Osteocyte (in vitro differentiated cells): ENCODE measurements around the gene ZNF343. TPM values are rescaled to one million over a fixed set of nuclear protein-coding genes. Genes with fewer than 3 reads are reported as not detected.

Source experiments
- DNase-seq: peaks from one replicate; pipeline ENCODE4 v3.0.0; 2021; ENCODE audit warnings: mixed read lengths; ENCODE audit not compliant: unreplicated experiment; ENCODE audit errors: extremely low spot score
- H3K27ac Mint-ChIP-seq: one replicate; pipeline ENCODE4 v1.8.0; 2021; ENCODE audit warnings: mild to moderate bottlenecking, mixed read lengths; ENCODE audit not compliant: unreplicated experiment
- H3K27me3 Mint-ChIP-seq: one replicate; pipeline ENCODE4 v1.8.0; 2021; ENCODE audit warnings: mixed read lengths; ENCODE audit not compliant: unreplicated experiment
- H3K36me3 Mint-ChIP-seq: one replicate; pipeline ENCODE4 v1.8.0; 2021; ENCODE audit warnings: mixed read lengths; ENCODE audit not compliant: unreplicated experiment
- H3K4me1 Mint-ChIP-seq: one replicate; pipeline ENCODE4 v1.8.0; 2021; ENCODE audit warnings: mixed read lengths; ENCODE audit not compliant: unreplicated experiment
- H3K4me3 Mint-ChIP-seq: one replicate; pipeline ENCODE4 v1.8.0; 2021; ENCODE audit warnings: mild to moderate bottlenecking, moderate library complexity, mixed read lengths; ENCODE audit not compliant: unreplicated experiment
- H3K9me3 Mint-ChIP-seq: one replicate; pipeline ENCODE4 v1.8.0; 2021; ENCODE audit warnings: mixed read lengths; ENCODE audit not compliant: unreplicated experiment
- long read RNA-seq: library from polyadenylated mRNA; unstranded; transcript quantifications from one replicate; pipeline ENCODE4 v2.0.0, GENCODE V29; 2021
- total RNA-seq: library from RNA; stranded (reverse); gene quantifications from 2 replicates; pipeline ENCODE4 v1.2.1, GENCODE V29; 2021
- TF ChIP-seq, protein P1 (sequence below): fragments of 200-600 bp; sonication (generic); IDR thresholded peaks from 2 replicates; pipeline ENCODE4 v1.5.0; 2021; ENCODE audit warnings: antibody characterized with exemption, mild to moderate bottlenecking, moderate library complexity

The ZNF343 gene
- 10.1 and 11.4 TPM in 2 replicates for total RNA-seq
- long read RNA-seq, transcript ZNF343-201 (6 exons, 3,632 nt): major isoform, 37 of 68 reads
- long read RNA-seq, partial matches to known transcripts: 4 of 68 reads
- long read RNA-seq, other reads (novel, unspliced or antisense): 27 of 68 reads

DNA sequence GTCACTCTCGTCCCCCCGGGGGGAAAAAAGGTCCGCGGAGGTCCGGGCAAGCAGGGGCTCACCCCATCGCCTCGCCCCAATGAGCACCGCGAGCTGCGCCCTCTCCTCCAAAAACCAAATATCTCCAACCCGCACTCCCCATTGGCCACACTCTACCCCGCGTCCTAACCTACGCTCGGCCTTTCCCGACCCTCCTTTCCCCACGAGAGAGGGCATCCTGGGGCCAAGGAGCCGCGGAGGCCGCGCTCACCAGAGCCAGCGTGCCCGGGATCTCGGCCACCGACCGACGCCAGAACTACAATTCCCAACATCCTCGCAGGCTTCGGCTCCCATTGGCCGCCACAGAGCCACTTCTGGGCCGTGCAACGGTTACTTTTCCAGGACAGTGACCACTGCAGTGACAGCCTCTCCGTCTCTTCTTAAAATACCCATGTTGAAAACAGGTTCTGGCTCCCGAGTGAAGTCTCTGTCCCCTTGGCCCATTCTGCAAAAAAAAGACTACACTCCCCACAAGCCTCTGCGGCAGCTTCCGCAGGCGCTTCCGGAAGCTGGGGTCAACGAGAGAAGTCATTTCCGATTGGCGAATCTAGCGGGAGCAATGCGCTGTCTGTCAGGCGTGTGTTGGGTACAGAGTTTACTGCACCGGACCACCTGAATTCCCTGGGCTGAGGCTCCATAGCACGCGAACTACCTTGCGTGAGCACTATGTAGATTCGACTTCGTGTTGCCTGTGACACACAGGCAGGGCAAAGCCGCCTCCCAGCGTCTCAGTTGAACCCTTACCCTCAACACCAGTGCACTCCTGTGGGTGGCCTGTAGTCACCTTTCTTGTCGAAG, at the start of gene ZNF343:
Gene ZNF343, minus strand, starts transcription at position 285 of the 837 bp plus-strand sequence. CDS start 15,020 bp downstream, outside the sequence.
- peaks cover 12% of the 10 kb centered on the region for H3K4me1 Mint-ChIP-seq
- peak within 1 kb of the TSS; percentile 100 for H3K4me3 Mint-ChIP-seq
- TF ChIP-seq, protein P1, sequence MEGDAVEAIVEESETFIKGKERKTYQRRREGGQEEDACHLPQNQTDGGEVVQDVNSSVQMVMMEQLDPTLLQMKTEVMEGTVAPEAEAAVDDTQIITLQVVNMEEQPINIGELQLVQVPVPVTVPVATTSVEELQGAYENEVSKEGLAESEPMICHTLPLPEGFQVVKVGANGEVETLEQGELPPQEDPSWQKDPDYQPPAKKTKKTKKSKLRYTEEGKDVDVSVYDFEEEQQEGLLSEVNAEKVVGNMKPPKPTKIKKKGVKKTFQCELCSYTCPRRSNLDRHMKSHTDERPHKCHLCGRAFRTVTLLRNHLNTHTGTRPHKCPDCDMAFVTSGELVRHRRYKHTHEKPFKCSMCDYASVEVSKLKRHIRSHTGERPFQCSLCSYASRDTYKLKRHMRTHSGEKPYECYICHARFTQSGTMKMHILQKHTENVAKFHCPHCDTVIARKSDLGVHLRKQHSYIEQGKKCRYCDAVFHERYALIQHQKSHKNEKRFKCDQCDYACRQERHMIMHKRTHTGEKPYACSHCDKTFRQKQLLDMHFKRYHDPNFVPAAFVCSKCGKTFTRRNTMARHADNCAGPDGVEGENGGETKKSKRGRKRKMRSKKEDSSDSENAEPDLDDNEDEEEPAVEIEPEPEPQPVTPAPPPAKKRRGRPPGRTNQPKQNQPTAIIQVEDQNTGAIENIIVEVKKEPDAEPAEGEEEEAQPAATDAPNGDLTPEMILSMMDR: no peak
- DNase-seq: no peak
- H3K27me3 Mint-ChIP-seq: peaks cover 4% of the 10 kb centered on the region
- peaks cover 4% of the 10 kb centered on the region for H3K36me3 Mint-ChIP-seq
- H3K27ac Mint-ChIP-seq: peak within 1 kb of the TSS; percentile 96
- H3K9me3 Mint-ChIP-seq: no peaks in the 10 kb centered on the region

GRCh38 chr20:2557873-2558580, 49.3 kb upstream of the ZNF343 start:
- Mint-ChIP-seq H3K4me1 (peaks cover 3% of the 10 kb centered on the region), H3K27me3 (peaks cover 76% of the 10 kb centered on the region), H3K9me3 (no peaks in the 10 kb centered on the region), H3K36me3 (no peaks in the 10 kb centered on the region), H3K27ac (no peak overlapping the region), H3K4me3 (no peak overlapping the region)
- TF ChIP-seq, protein P1: no peak
- no peak for DNase-seq

- peaks cover 65% of the 10 kb centered on the region for H3K27me3 Mint-ChIP-seq
- no peaks in the 10 kb centered on the region for H3K9me3 Mint-ChIP-seq
- no peak overlapping the region for H3K4me3 Mint-ChIP-seq
- H3K36me3 Mint-ChIP-seq: no peaks in the 10 kb centered on the region
- H3K27ac Mint-ChIP-seq: no peak overlapping the region
- no peaks in the 10 kb centered on the region for H3K4me1 Mint-ChIP-seq
- TF ChIP-seq, protein P1: no peak
- DNase-seq: no peak
Measured at GRCh38 chr20:2545594-2545993, 36.9 kb upstream of the ZNF343 start.

DNA sequence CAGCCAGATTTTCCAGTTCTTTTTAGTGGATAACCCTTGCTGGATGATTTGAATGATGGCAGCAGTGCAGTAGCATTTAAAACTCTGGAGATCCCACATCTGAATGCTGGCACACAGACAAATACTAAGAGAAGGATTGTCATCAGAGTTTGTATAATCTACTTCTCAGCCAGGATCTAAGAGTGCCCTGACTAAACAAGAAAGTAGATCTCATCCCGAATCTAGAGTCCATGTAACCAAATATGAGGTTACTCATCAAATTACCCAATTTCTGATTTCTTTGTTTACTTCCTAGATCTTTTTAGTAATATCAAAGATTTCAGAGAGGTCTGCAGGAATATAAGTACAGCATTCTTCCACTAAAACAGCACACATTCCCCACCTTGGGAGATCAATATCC, 35.5 kb upstream of the ZNF343 start:
- Mint-ChIP-seq H3K27ac (no peak overlapping the region), H3K27me3 (peaks cover 58% of the 10 kb centered on the region), H3K4me3 (no peak overlapping the region), H3K36me3 (no peaks in the 10 kb centered on the region), H3K9me3 (no peaks in the 10 kb centered on the region), H3K4me1 (no peaks in the 10 kb centered on the region)
- TF ChIP-seq, protein P1: no peak
- DNase-seq: no peak

DNA sequence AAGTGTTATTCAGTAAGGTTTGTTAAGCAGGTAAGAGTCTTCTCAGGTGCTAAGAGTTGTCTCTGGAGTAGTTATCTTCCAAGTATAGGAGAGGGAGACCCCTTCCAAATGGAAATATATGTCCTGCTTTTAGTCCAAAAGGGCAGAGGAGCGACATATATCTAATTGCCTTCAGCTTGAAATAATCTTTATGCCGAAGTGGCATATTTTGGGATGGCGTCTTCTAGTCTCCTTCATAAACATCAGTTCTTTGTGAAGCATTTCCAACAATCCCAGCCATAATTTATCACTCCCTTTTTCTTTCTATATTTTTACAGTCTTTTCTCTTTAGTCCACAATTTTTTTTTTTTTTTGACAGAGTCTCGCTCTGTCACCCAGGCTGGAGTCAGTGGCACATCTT, 33.6 kb upstream of the ZNF343 start:
- TF ChIP-seq, protein P1: no peak
- H3K27me3 Mint-ChIP-seq: peaks cover 64% of the 10 kb centered on the region

More for the DNA sequence above, 33.6 kb upstream of the ZNF343 start:
- H3K4me3 Mint-ChIP-seq: no peak overlapping the region
- DNase-seq: no peak
- H3K9me3 Mint-ChIP-seq: no peaks in the 10 kb centered on the region
- no peaks in the 10 kb centered on the region for H3K4me1 Mint-ChIP-seq
- H3K27ac Mint-ChIP-seq: no peak overlapping the region
- H3K36me3 Mint-ChIP-seq: no peaks in the 10 kb centered on the region
